GM19025 (cell line): Measurements from ENCODE around the gene RCAN2.

Source experiments
- ATAC-seq: cut with Tn5 transposase; IDR thresholded peaks from one replicate; pipeline ENCODE4 v1.9.1; 2021; ENCODE audit warnings: mild to moderate bottlenecking, low read depth, moderate library complexity; ENCODE audit not compliant: unreplicated experiment

The RCAN2 gene

DNA sequence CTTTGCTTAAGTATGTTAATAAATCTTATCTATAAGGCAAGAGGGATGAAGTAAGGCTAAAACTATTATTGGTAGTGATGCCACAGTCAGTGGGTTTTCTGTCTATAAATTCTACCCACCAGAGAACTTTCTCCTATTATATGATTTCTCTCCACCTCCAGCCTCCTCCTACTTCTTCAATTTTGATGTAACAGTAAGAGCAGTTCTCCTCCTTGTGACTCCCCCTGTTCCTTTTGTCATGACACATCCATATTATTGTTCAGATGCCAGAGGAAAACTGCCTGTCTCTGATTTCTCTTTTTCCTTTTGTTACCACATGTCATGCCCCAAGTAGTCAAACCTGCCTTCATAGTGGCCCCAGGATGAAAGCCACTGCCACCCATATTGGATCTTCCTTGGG, 9.1 kb upstream of the RCAN2 start:
- no peak for ATAC-seq

GRCh38 chr6:46491628-46492547, 639 bp upstream of the RCAN2 start:
- ATAC-seq = no peak

- ATAC-seq = no peak
Observed at GRCh38 chr6:46490425-46491200, 636 bp downstream of the RCAN2 start.

DNA sequence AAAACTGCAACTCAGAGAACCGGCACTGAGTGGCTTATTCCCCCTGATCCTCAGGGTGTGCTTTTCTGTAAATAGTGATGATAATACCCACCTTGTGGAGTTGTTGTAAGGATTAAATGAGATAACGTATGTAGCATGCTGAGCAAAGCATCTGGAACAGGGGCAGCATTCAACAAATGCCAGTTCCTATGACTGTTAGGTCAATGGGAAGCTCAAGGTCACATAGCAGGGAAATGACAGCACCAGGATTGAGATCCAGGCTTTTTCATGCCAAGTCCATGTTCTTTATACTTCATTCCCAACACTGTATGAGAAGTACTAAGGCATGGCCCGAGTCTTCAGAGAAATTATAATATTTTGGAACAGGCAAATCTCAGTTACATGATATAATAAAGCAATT, 5.1 kb downstream of the RCAN2 start:
- ATAC-seq = no peak

DNA sequence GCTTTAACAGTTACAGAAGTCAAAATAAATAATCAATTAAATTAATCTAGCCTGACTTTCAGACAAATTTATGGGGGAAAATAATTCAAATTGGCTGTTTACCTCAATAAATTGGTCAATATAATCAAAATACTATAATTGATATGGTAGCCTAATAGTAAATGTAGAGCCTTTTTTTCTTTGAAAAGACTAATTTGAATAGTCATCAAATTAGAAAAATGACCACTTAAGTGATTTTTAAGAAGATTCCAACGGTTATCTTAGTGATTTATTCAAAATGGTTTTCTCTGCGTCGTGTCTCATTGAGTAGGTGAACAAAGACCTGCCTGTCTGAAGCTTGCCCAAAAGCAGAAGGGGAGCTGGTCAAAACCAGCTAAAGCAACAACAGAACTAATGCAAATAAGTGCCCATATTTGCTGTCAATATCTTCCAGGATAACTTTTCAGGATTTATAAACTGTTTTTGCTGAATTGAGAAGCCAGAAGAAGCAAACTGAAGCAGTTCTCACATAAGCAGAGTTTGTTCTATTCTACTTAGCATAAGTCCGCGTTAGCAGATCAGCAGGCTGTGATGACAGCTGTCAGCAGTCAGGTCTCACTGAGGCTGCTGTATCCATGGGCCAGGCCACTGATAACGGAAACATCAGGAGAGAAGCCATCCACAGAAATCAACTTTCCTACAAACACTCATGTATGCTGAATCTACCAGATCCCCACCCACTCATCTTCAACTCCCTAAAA, 7.0 kb downstream of the RCAN2 start:
- no peak for ATAC-seq

DNA sequence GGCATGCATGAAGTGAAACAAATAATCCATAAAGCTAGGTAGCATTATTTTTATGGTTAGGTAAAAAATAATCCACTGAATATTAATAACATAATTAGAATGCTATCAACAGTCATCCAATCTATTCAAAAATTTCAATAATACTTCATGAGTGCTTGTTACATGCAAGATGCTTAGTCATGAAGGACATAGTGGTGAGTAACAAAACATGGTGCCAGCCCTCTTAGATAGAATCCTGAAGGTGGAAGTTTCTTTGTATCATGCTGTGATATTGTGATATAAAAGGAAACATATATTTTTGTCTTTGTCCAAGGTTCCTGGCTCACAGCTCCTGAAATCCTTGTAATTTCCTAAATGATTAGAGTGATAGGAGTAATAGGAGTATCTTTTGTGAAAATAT, 14.9 kb downstream of the RCAN2 start:
- ATAC-seq = no peak

- no peak for ATAC-seq
Observed at GRCh38 chr6:46473881-46474280, 17.4 kb downstream of the RCAN2 start.

GRCh38 chr6:46472243-46472642, 19.0 kb downstream of the RCAN2 start:
- no peak for ATAC-seq

- no peak for ATAC-seq
Observed at GRCh38 chr6:46469021-46469420, 22.2 kb downstream of the RCAN2 start.

GRCh38 chr6:46468403-46469010, 22.7 kb downstream of the RCAN2 start:
- ATAC-seq = no peak

- ATAC-seq = no peak
Observed at GRCh38 chr6:46466570-46466969, 24.7 kb downstream of the RCAN2 start.

- no peak for ATAC-seq
Observed at GRCh38 chr6:46465294-46466165, 25.7 kb downstream of the RCAN2 start.

DNA sequence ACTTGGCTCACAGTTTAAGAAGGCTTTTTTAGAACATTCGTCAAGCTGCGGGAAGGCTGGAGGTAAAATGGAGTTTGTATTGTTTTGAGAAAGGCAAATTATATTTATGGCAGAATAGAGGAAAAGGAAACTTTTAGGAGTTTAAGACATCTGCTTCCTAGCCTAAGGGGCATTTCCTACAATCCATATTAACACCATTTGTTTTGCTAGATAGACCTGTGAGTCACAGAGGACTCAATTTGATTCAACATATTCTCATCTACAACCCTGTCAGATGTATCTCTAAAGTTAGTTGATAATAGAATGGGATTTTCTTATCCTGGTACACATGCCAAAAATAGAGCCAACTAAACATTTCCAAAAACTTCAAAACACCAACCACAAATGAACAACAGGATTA, 35.0 kb downstream of the RCAN2 start:
- ATAC-seq = no peak

GRCh38 chr6:46454691-46455090, 36.6 kb downstream of the RCAN2 start:
- ATAC-seq = no peak

DNA sequence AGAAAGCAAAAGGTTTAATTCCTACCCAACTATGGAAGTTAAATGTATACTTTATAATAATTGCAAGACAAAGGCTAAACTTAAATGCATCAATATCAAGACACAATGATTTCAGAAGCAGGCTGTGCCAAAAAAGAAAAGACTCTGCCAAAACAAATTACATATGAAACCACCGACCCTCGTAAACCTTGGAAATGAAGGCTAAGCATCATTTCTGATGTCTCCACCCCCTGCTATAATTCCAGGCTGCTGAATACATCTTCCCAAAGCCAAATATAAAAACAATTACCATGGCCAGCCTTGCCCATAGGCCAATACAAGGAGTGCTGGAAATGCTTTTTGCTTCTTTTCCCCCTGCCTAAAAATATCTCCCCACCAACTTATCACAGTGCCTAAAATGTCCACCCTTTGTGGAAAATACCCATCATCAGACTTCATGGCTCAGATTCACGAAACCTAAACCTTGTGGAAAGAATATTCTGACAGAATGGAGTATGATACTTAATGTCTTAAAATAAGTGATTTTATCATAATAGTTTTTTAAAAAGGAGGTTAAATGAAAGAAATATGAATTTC, 37.4 kb downstream of the RCAN2 start:
- no peak for ATAC-seq

GRCh38 chr6:46453216-46453615, 38.0 kb downstream of the RCAN2 start:
- ATAC-seq = no peak

- no peak for ATAC-seq
Observed at GRCh38 chr6:46452312-46452917, 38.8 kb downstream of the RCAN2 start.

GRCh38 chr6:46451343-46451742, 39.9 kb downstream of the RCAN2 start:
- no peak for ATAC-seq
